ENCODE results near the gene KCNIP4. TPM values are rescaled to one million over a fixed set of nuclear protein-coding genes. Genes with fewer than 3 reads are reported as not detected.
A peak's percentile ranks its signal among the peaks of the same experiment; 100 is the strongest.

Gene KCNIP4
- total RNA-seq, 1 donor from 2014 or later, result 0.53 TPM

DNA sequence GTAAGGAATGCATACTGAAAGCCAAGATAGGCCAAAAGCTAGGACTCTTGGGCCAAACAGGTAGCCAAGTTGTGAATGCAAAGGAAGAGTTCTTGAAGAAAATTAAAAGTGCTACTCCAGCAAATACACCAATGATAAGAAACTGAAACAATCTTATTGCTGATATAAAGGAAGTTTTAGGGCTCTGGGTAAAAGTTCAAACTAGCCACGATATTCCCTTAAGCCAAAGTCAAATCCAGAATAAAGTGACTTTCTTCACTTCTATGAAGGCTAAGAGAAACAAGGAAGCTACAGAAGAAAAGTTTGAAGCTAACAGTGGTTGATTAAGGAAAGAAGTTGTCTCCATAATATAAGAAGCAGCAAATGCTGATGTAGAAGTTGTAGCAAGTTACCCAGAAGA lies 850.7 kb downstream of the KCNIP4 start:
- H3K36me3 ChIP-seq (ENCODE audit: control insufficient read depth, insufficient read depth, low read length), result no peaks in the 10 kb centered on the region
- FAIRE-seq, result no peak
- no peak overlapping the region for H3K4me3 ChIP-seq (ENCODE audit: low read depth, low read length)
- DNase-seq (ENCODE audit: low read depth), result no peak
- TF ChIP-seq, protein P1, sequence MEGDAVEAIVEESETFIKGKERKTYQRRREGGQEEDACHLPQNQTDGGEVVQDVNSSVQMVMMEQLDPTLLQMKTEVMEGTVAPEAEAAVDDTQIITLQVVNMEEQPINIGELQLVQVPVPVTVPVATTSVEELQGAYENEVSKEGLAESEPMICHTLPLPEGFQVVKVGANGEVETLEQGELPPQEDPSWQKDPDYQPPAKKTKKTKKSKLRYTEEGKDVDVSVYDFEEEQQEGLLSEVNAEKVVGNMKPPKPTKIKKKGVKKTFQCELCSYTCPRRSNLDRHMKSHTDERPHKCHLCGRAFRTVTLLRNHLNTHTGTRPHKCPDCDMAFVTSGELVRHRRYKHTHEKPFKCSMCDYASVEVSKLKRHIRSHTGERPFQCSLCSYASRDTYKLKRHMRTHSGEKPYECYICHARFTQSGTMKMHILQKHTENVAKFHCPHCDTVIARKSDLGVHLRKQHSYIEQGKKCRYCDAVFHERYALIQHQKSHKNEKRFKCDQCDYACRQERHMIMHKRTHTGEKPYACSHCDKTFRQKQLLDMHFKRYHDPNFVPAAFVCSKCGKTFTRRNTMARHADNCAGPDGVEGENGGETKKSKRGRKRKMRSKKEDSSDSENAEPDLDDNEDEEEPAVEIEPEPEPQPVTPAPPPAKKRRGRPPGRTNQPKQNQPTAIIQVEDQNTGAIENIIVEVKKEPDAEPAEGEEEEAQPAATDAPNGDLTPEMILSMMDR (IDR thresholded peaks at IDR 0.05; ENCODE audit: insufficient read depth, low read length, severe bottlenecking), result no peak
- H3K27me3 ChIP-seq (ENCODE audit: control insufficient read depth, insufficient read depth, low read length), result no peaks in the 10 kb centered on the region

GRCh38 chr4:21097026-21097425 lies 851.5 kb downstream of the KCNIP4 start:
- FAIRE-seq (no peak), DNase-seq (ENCODE audit: low read depth) (peak; percentile 37)
- H3K4me3 ChIP-seq (ENCODE audit: low read depth, low read length), result no peak overlapping the region
- TF ChIP-seq, protein P1 (IDR thresholded peaks at IDR 0.05; ENCODE audit: insufficient read depth, low read length, severe bottlenecking), result no peak
- no peaks in the 10 kb centered on the region for H3K36me3 ChIP-seq (ENCODE audit: control insufficient read depth, insufficient read depth, low read length)
- no peaks in the 10 kb centered on the region for H3K27me3 ChIP-seq (ENCODE audit: control insufficient read depth, insufficient read depth, low read length)

DNA sequence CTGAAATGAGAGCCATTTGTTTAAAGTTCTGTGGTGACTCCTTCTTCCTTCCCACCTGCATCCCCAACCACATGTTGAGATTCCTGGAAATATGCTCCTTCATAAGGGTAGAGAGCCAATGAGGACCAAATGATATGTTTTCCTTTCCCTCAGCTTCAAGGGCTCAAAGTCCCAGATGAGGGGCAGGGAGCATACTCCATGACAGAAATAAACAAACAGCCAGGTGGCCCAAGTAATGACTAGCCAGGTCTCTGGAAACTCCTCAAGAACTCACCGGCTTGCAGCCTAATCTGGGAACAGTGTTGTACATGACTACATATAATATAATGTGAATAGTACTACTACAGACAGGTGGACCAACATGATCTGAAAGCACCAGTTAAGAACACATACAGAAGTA lies 856.0 kb downstream of the KCNIP4 start:
- Histone ChIP-seq H3K4me3 (ENCODE audit: low read depth, low read length) (no peak overlapping the region), H3K36me3 (ENCODE audit: control insufficient read depth, insufficient read depth, low read length) (no peaks in the 10 kb centered on the region), H3K27me3 (ENCODE audit: control insufficient read depth, insufficient read depth, low read length) (no peaks in the 10 kb centered on the region)
- FAIRE-seq, result no peak
- DNase-seq (ENCODE audit: low read depth), result no peak
- TF ChIP-seq, protein P1 (IDR thresholded peaks at IDR 0.05; ENCODE audit: insufficient read depth, low read length, severe bottlenecking), result no peak

DNA sequence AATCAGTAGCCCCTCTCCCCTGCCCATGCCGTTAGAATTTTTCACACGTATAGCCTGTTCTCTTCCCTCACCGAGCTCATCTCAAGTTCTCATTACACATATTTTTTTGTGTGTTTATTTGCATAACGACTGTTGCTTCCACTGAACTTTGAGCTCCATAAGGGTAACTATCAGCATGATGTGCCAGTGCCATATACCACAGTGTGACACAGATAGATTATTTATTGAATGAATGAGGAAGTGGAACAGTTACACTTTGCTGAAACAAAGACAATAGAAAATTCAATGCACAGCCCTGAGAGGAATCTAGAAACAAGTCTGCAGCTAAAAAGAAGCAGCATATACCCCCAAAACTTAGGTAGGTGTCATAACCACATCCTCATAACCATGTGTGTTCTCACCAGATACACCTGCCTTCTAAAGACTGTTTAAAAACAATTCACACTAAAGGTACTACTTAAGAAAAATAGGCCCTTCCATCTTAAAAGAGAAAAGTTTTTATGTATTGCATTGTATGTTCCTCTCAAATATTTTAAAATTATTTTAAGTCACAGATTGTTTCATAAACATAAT lies 858.4 kb downstream of the KCNIP4 start:
- TF ChIP-seq, protein P1 (IDR thresholded peaks at IDR 0.05; ENCODE audit: insufficient read depth, low read length, severe bottlenecking), result no peak
- Histone ChIP-seq H3K27me3 (ENCODE audit: control insufficient read depth, insufficient read depth, low read length) (no peaks in the 10 kb centered on the region), H3K4me3 (ENCODE audit: low read depth, low read length) (no peak overlapping the region), H3K36me3 (ENCODE audit: control insufficient read depth, insufficient read depth, low read length) (no peaks in the 10 kb centered on the region)
- DNase-seq (ENCODE audit: low read depth) (no peak), FAIRE-seq (no peak)

- Histone ChIP-seq H3K27me3 (ENCODE audit: control insufficient read depth, insufficient read depth, low read length) (no peaks in the 10 kb centered on the region), H3K4me3 (ENCODE audit: low read depth, low read length) (no peak overlapping the region), H3K36me3 (ENCODE audit: control insufficient read depth, insufficient read depth, low read length) (no peaks in the 10 kb centered on the region)
- no peak for FAIRE-seq
- DNase-seq (ENCODE audit: low read depth), result no peak
- TF ChIP-seq, protein P1 (IDR thresholded peaks at IDR 0.05; ENCODE audit: insufficient read depth, low read length, severe bottlenecking), result no peak
These were observed 865.2 kb downstream of the KCNIP4 start for GRCh38 chr4:21083413-21083812.

DNA sequence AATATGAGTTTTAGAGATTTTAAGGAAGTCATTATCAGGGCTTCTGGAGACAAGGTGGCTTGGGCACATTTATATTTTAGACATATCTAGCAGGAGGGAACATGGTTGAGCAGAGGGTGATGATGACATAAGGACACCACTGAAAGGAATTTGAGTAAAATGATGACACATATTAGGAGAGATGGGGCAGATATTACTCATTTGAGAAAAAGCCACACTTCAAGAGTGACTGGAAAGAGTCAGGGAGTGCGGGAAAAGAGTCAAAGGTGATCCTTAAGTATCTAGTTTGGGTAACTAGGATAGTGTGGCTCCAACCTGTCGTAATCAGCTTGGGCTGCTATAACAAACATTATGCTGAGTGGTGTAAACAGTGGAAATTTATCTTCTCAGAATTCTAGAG lies 870.6 kb downstream of the KCNIP4 start:
- Histone ChIP-seq H3K27me3 (ENCODE audit: control insufficient read depth, insufficient read depth, low read length) (no peaks in the 10 kb centered on the region), H3K4me3 (ENCODE audit: low read depth, low read length) (no peak overlapping the region), H3K36me3 (ENCODE audit: control insufficient read depth, insufficient read depth, low read length) (no peaks in the 10 kb centered on the region)
- no peak for FAIRE-seq
- DNase-seq (ENCODE audit: low read depth), result no peak
- TF ChIP-seq, protein P1 (IDR thresholded peaks at IDR 0.05; ENCODE audit: insufficient read depth, low read length, severe bottlenecking), result no peak

Measured in bronchial epithelial cell (primary cell).